DMS153 treated with DMSO at 0.1 percent for 48 hours (cell line): ENCODE measurements around the gene SLC25A4.
A peak's percentile ranks its signal among the peaks of the same experiment; 100 is the strongest.
"Not testable (repeated sequence)": the region's sequence is repeated elsewhere in the genome, so short reads cannot be mapped to it uniquely, and the experiment has no call there.

ENCODE experiments used
- DNase-seq: peaks from one replicate; lab custom pipeline; 2025; ENCODE audit not compliant: unreplicated experiment; lab: John Stamatoyannopoulos, UW

SLC25A4 gene

DNA sequence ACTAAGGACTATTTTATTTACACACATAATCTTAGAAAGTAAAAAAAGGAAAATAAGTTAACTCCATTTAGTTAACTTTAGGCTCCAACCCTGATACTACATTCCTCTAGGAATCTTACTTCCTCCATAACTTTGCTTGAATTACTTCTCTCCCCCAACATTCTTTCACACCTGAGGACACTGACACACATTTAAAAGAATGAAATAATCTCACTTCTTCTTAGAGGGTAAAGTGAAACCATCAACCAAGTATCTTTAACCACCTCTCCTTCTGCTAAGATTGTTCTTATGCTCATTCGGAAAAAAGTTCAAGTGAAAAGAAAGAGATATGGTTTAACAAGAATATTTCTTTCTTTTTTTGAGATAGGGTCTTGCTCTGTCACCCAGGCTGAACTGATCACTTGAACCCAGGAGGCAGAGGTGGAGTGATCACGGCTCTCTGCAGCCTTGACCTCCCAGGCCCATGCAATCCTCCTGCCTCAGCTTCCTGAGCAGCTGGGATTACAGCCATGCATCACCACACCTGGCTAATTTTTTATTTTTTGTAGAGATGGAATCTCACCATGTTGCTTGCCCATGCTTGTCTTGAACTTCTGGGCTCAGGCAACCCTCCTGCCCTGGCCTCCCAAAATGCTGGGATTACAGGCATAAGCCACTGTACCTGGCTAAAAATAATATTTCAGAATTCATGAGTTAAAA, 28.5 kb downstream of the SLC25A4 start:
- no peak for DNase-seq

DNA sequence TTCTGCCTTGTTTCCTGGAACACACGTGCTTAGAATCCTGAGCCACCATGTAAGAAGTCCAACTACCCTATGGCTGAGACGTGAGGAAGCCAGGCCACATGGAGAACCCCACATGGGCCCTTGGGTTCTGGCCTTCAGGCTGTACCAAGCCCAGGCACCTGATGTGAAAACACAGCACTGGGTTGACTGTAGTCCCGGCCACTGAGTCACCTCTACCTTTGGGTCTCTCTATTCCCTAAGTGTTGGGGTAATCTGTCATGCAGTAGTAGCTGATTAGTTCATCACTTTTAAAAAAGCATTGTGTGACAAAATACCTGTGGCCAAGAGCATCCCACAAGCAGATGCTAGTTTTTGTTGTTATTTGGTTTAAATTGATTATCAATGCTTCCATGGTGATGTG, 36.4 kb downstream of the SLC25A4 start:
- DNase-seq: no peak

DNA sequence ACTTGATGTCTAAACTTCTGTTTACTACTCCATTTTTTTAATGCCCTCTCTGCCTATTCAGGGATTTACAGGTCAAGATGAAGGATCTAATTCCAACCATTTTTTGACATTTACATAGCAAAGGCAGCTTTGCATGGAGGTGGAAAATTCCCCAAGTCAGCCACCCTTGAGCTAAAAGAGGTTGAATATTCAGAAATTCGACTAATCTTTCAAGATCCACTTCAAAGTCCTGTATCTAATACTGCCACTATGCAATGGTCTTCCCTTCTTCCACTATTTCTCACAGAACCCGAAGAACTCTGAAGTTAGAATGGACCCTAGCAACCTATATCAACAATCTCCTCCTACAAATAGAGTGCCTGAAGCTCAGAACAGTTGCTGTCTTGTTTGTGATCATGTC, 39.2 kb downstream of the SLC25A4 start:
- DNase-seq: no peak

DNA sequence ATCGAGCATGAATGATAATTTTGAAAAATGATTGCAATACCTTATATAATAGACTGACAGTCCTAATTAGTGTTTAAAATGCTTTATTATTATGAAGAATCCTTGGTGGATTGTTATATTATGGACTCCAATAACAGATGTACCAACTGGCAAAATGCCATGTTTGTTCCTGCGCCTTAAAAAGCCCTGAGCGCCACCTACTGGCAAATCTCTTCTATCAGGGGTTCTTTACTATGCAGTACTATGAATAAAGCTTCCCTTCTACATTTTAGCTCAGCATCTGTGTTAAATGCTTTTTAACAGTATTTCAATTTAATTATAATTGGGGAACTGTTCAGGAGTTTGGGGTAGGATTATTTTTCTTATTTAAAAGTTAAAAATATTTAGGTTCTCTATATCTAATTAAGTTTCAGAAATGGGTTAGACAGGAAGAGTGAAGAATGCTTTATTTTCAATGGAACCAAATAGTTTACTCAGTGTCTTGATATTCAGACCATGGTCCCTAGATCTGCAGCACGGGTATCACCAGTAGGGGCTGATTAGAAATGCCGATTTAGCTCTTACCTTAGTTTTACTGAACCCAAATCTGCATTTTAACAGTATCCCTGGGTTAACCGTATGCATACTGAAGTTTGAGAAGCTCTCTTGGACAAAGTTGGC, 40.7 kb downstream of the SLC25A4 start:
- DNase-seq: peak; percentile 96

DNA sequence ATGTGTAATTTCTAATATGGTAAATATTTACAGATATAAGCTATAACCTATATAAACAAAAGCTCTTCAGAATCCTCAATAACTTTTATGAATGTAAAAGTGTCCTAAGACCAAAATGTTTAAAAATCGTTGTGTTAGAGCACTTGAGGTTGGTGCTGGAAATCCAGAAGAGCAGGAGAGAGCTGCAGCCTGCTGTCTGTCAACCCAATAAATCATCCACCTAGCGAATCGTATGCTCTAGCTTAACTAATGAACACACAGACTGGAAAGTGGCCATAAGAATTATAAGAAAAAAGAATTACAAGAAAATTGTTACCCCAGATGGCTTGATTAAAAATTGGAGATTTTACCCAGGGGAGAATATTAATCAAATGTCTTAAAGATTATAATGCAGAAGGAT, 43.7 kb downstream of the SLC25A4 start:
- DNase-seq: no peak

- DNase-seq: no peak
These were observed 46.7 kb downstream of the SLC25A4 start for GRCh38 chr4:185189606-185190305.

GRCh38 chr4:185190306-185190856, 47.3 kb downstream of the SLC25A4 start:
- no peak for DNase-seq

DNA sequence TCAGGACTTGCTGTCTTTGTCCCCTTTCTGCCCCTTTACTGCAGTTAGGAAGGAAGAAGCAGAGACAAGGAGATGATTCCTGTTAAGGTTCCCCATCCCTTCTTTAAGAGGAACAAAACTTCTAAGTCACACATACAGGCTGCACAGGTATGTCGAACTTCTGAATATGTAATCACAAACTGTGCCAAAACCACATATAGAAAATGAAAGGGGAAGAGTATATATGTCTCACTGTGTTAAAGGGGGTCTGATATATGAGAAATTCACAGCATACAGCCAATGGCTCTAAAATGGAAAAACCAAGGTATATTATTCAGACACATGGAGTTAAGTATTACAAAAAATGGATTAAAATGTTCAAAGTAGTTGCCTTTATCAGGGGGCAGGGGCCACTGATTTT, 49.0 kb downstream of the SLC25A4 start:
- no peak for DNase-seq

GRCh38 chr4:185194924-185195888, 52.1 kb downstream of the SLC25A4 start:
- DNase-seq: no peak

DNA sequence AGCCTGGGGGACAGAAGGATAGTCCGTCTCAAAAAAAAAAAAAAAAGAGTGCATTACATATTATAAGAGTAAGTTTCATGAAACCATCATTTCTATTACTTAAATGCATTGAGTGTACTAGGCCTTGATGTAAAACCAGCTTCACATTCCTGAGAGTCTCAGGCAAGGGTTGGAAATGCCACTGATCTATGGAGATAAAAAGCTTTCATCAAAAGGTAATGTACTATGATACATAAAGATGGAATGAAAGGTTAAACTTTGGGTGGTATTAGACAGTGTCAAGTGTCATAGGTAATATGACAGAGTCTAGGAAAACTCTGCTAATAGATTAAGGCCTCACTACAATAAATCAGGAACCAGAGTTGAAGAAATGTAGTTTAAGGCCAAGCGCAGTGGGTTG, 53.4 kb downstream of the SLC25A4 start:
- no peak for DNase-seq

DNA sequence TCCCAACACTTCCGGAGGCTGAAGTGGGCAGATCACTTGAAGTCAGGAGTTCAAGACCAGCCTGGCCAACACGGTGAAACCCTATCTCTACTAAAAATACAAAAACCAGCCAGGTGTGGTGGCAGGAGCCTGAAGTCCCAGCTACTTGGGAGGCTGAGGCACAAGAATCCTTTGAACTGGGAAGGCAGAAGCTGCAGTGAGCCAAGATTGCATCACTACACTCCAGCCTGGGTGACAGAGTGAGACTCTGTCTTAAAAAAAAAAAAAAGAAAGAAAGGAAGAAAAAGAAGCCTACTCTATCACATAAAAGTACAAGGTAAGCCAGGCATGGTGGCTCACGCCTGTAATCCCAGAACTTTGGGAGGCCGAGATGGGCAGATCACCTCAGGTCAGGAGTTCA, 55.1 kb downstream of the SLC25A4 start:
- not testable (repeated sequence) for DNase-seq
